Measurements from ENCODE around the gene EXOC6B. TPM values are rescaled to one million over a fixed set of nuclear protein-coding genes. Genes with fewer than 3 reads are reported as not detected.

Gene EXOC6B
- total RNA-seq, 1 experiment from 2014 or later: 40.1 TPM

DNA sequence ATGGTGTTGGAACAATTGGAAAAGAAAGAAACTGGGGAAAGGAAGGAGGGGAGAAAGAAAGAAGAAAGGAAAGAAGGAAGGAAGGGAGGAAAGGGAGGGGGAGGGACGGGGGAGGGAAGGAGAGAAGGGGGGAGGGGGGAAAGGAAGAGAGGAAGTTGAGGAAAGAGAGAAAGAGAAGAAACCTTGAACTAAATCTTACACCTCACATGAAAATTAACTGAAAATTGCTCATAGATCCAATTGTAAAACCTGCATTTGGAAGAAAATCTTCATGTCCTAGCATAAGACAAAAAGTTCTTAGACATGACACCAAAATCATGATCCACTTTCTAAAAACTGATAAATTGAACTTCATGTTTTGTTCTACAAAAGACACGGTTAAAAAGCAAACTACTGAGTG is 163.8 kb downstream of the EXOC6B start:
- no peak overlapping the region for H2AK5ac ChIP-seq (ENCODE audit: insufficient read length, low read length)
- no peak overlapping the region for H3K9ac ChIP-seq (ENCODE audit: extremely low read depth, insufficient read length, low read length)
- no peak overlapping the region for H3K4me2 ChIP-seq (ENCODE audit: insufficient read depth, insufficient read length, low read length)
- Mint-ChIP-seq H3K9me3 (peaks cover 1 to 17% of the 10 kb centered on the region in 2 experiments; a peak in 4 of 5 replicates), H3K4me3 (no peak overlapping the region), H3K4me1 (peaks cover 3 to 5% of the 10 kb centered on the region in 2 experiments; a peak in 2 of 4 replicates), H3K27me3 (ENCODE audit: low read depth) (no peaks in the 10 kb centered on the region), H3K36me3 (ENCODE audit: insufficient read depth in 1 of 3, low read depth in 3 of 3) (peaks cover 0 to 6% (median under 1%) of the 10 kb centered on the region in 3 experiments; a peak in 3 of 7 replicates), H3K27ac (no peak overlapping the region)
- no peak overlapping the region for H3K4ac ChIP-seq (ENCODE audit: low read depth, low read length)
- H3K9me3 ChIP-seq (ENCODE audit: control insufficient read depth, low read depth, low read length): no peaks in the 10 kb centered on the region
- no peak overlapping the region for H2BK12ac ChIP-seq (ENCODE audit: insufficient read length, low read depth, low read length)
- no peak overlapping the region for H4K5ac ChIP-seq (ENCODE audit: insufficient read length, low read depth, low read length)
- no peaks in the 10 kb centered on the region for H3K79me1 ChIP-seq (ENCODE audit: insufficient read depth, low read depth, low read length, poor library complexity, severe bottlenecking)
- H2BK5ac ChIP-seq (ENCODE audit: insufficient read length, low read length): no peak overlapping the region
- H3K27ac ChIP-seq (ENCODE audit: insufficient read length, low read depth, low read length): no peak overlapping the region
- H4K20me1 ChIP-seq (ENCODE audit: control insufficient read depth, insufficient read depth, insufficient read length): no peaks in the 10 kb centered on the region
- H4K8ac ChIP-seq (replicated peaks; ENCODE audit: insufficient read length, low read depth, low read length): no peak overlapping the region
- no peak overlapping the region for H2BK120ac ChIP-seq (ENCODE audit: low read depth, low read length, poor library complexity, severe bottlenecking)
- H3T11ph ChIP-seq (ENCODE audit: low read length): no peak overlapping the region
- no peaks in the 10 kb centered on the region for H3K23me2 ChIP-seq (ENCODE audit: insufficient read length, low read depth, low read length, poor library complexity, severe bottlenecking)
- H3K56ac ChIP-seq (ENCODE audit: insufficient read length, low read depth, low read length): no peak overlapping the region
- H3K23ac ChIP-seq (ENCODE audit: insufficient read length, low read depth, low read length): no peak overlapping the region
- no peak overlapping the region for H3K14ac ChIP-seq (ENCODE audit: insufficient read depth, low read length)
- H2BK15ac ChIP-seq (ENCODE audit: low read depth, low read length): no peak overlapping the region
- no peak overlapping the region for H3K18ac ChIP-seq (ENCODE audit: insufficient read length, low read depth, low read length)
- WGBS (ENCODE audit: extremely low coverage, insufficient read length, low lambda C conversion rate): no CpG with 5 or more reads among the region's 2 CpGs
- H3K4me1 ChIP-seq (ENCODE audit: insufficient read depth, low read length): no peaks in the 10 kb centered on the region
- H4K91ac ChIP-seq (ENCODE audit: insufficient read length, low read depth, low read length): no peak overlapping the region
- H2AFZ ChIP-seq (ENCODE audit: low read length): no peak overlapping the region
- DNase-seq: no peak
- TF ChIP-seq, protein P1, sequence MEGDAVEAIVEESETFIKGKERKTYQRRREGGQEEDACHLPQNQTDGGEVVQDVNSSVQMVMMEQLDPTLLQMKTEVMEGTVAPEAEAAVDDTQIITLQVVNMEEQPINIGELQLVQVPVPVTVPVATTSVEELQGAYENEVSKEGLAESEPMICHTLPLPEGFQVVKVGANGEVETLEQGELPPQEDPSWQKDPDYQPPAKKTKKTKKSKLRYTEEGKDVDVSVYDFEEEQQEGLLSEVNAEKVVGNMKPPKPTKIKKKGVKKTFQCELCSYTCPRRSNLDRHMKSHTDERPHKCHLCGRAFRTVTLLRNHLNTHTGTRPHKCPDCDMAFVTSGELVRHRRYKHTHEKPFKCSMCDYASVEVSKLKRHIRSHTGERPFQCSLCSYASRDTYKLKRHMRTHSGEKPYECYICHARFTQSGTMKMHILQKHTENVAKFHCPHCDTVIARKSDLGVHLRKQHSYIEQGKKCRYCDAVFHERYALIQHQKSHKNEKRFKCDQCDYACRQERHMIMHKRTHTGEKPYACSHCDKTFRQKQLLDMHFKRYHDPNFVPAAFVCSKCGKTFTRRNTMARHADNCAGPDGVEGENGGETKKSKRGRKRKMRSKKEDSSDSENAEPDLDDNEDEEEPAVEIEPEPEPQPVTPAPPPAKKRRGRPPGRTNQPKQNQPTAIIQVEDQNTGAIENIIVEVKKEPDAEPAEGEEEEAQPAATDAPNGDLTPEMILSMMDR (conservative IDR thresholded peaks at IDR 0.05): no peak
- no peak overlapping the region for H2BK20ac ChIP-seq (ENCODE audit: low read depth, low read length, poor library complexity, severe bottlenecking)
- H3K27me3 ChIP-seq (ENCODE audit: insufficient read depth, low read length): no peaks in the 10 kb centered on the region
- no peaks in the 10 kb centered on the region for H3K79me2 ChIP-seq (ENCODE audit: insufficient read depth, low read length)
